Peyer's patch (tissue), 4 donors: Measurements from ENCODE around the gene USP36. TPM values are rescaled to one million over a fixed set of nuclear protein-coding genes. Genes with fewer than 3 reads are reported as not detected.
A peak's percentile ranks its signal among the peaks of the same experiment; 100 is the strongest.

Experiments
- DNase-seq, 3 donors: peaks; one replicate each; pipeline ENCODE4 v3.0.0-alpha.2; 2017 to 2019
- H3K27ac ChIP-seq, 4 donors: fragments of 200-600 bp; sonication (generic); one replicate each; pipeline ENCODE4 v1.5.1; 2016 to 2019
- H3K27me3 ChIP-seq, 2 donors: fragments of 200-600 bp; sonication (generic); one replicate each; pipeline ENCODE4 v1.5.1; 2019
- H3K36me3 ChIP-seq, 3 donors: fragments of 200-600 bp; sonication (generic); one replicate each; pipeline ENCODE4 v1.5.1; 2016 to 2019
- H3K4me1 ChIP-seq, 4 donors: fragments of 200-600 bp; sonication (generic); one replicate each; pipeline ENCODE4 v1.5.1; 2016 to 2019
- H3K4me3 ChIP-seq, 4 donors: fragments of 200-600 bp; sonication (generic); 1 replicate in 3 of 4; 2 replicates in 1 of 4; pipeline ENCODE4 v1.5.1; 2016 to 2019; ENCODE audit warnings: mild to moderate bottlenecking in 1 of 4
- H3K9me3 ChIP-seq, 4 donors: fragments of 200-600 bp; sonication (generic); one replicate each; pipeline ENCODE4 v1.5.1; 2016 to 2019; ENCODE audit warnings: mild to moderate bottlenecking in 1 of 4
- CTCF ChIP-seq, 6 experiments: fragments of 450-650 bp in 4 of 6; fragments of 200-600 bp in 2 of 6; sonication (generic) in 1 of 6; IDR thresholded peaks; one replicate each; pipeline ENCODE4 v1.5.1; 2017 to 2019; ENCODE audit warnings: antibody characterized with exemption in 6 of 6, mild to moderate bottlenecking in 3 of 6, moderate library complexity in 1 of 6
- POLR2A ChIP-seq, 2 donors: fragments of 450-650 bp; IDR thresholded peaks; one replicate each; pipeline ENCODE4 v1.5.1; 2017; ENCODE audit warnings: antibody characterized with exemption in 2 of 2, mild to moderate bottlenecking in 2 of 2, moderate library complexity in 2 of 2
- total RNA-seq, 4 donors: library from RNA; depleted of rRNA; stranded (reverse); fragments of >200 nt; gene quantifications; one replicate each; pipeline ENCODE4 v1.1.0, GENCODE V29; 2016

Gene USP36
- total RNA-seq, 4 donors from 2014 or later, result 20.7 to 130 (median 59.9) TPM

- no peaks in the 10 kb centered on the region for H3K27me3 ChIP-seq
- no peak for DNase-seq
- H3K4me3 ChIP-seq, result no peak overlapping the region
- no peaks in the 10 kb centered on the region for H3K9me3 ChIP-seq
- H3K27ac ChIP-seq, result peak overlapping the region in 3 of 4 donors; percentile 72 to 87 (median 83)
- H3K36me3 ChIP-seq, result no peaks in the 10 kb centered on the region
- TF ChIP-seq POLR2A (IDR thresholded peaks at IDR 0.05) (no peak), CTCF (IDR thresholded peaks at IDR 0.05) (no peak)
- peaks cover 0 to 49% (median 3%) of the 10 kb centered on the region in 4 donors for H3K4me1 ChIP-seq
These were observed 44.5 kb upstream of the USP36 start for GRCh38 chr17:78884876-78885667.

GRCh38 chr17:78884148-78884825 lies 43.7 kb upstream of the USP36 start:
- Histone ChIP-seq H3K27me3 (no peaks in the 10 kb centered on the region), H3K36me3 (no peaks in the 10 kb centered on the region), H3K4me1 (peaks cover 0 to 53% (median 5%) of the 10 kb centered on the region in 4 donors), H3K9me3 (no peaks in the 10 kb centered on the region), H3K27ac (peak overlapping the region; percentile 69 to 87 (median 78)), H3K4me3 (peak overlapping the region in 1 of 4 donors; percentile 3)
- DNase-seq, result no peak
- no peak for TF ChIP-seq CTCF (IDR thresholded peaks at IDR 0.05)
- TF ChIP-seq POLR2A (IDR thresholded peaks at IDR 0.05), result no peak

GRCh38 chr17:78883533-78884131 lies 43.0 kb upstream of the USP36 start:
- TF ChIP-seq CTCF (IDR thresholded peaks at IDR 0.05) (peak in 2 of 6 experiments; percentile 2 to 3), POLR2A (IDR thresholded peaks at IDR 0.05) (no peak)
- Histone ChIP-seq H3K4me3 (peak overlapping the region in 1 of 4 donors; percentile 14), H3K9me3 (no peaks in the 10 kb centered on the region), H3K4me1 (peaks cover 0 to 59% (median 6%) of the 10 kb centered on the region in 4 donors), H3K27ac (peak overlapping the region; percentile 69 to 87 (median 78)), H3K36me3 (no peaks in the 10 kb centered on the region), H3K27me3 (no peaks in the 10 kb centered on the region)
- DNase-seq, result peak in 1 of 3 donors; percentile 72

GRCh38 chr17:78883089-78883532 lies 42.5 kb upstream of the USP36 start:
- H3K9me3 ChIP-seq, result no peaks in the 10 kb centered on the region
- TF ChIP-seq POLR2A (IDR thresholded peaks at IDR 0.05) (no peak), CTCF (IDR thresholded peaks at IDR 0.05) (no peak)
- peaks cover 0 to 59% (median 6%) of the 10 kb centered on the region in 4 donors for H3K4me1 ChIP-seq
- H3K36me3 ChIP-seq, result no peaks in the 10 kb centered on the region
- peak overlapping the region; percentile 69 to 87 (median 78) for H3K27ac ChIP-seq
- H3K27me3 ChIP-seq, result no peaks in the 10 kb centered on the region
- DNase-seq, result peak in 2 of 3 donors; percentile 75 to 85
- peak overlapping the region in 1 of 4 donors; percentile 14 for H3K4me3 ChIP-seq

- Histone ChIP-seq H3K9me3 (no peaks in the 10 kb centered on the region), H3K36me3 (no peaks in the 10 kb centered on the region), H3K4me3 (no peak overlapping the region), H3K27me3 (no peaks in the 10 kb centered on the region), H3K27ac (peak overlapping the region; percentile 69 to 87 (median 78)), H3K4me1 (peaks cover 0 to 59% (median 6%) of the 10 kb centered on the region in 4 donors)
- no peak for DNase-seq
- TF ChIP-seq CTCF (IDR thresholded peaks at IDR 0.05) (no peak), POLR2A (IDR thresholded peaks at IDR 0.05) (no peak)
These were observed 42.0 kb upstream of the USP36 start for GRCh38 chr17:78882540-78883088.
